HK-2 (cell line): ENCODE data around the gene USP31.

Experiments used
- DNase-seq: peaks from one replicate; pipeline ENCODE4 v3.0.0-alpha.2; 2018; ENCODE audit not compliant: unreplicated experiment

The USP31 gene

GRCh38 chr16:23064639-23065038 lies 84.6 kb downstream of the USP31 start:
- no peak for DNase-seq

GRCh38 chr16:23062524-23062923 lies 86.7 kb downstream of the USP31 start:
- no peak for DNase-seq

GRCh38 chr16:23061669-23062068 lies 87.6 kb downstream of the USP31 start:
- DNase-seq: no peak

- DNase-seq: peak; percentile 45
Measured at GRCh38 chr16:23060458-23061320, 88.6 kb downstream of the USP31 start.

- no peak for DNase-seq
Measured at GRCh38 chr16:23059433-23059832, 89.8 kb downstream of the USP31 start.

- DNase-seq: no peak
Measured at GRCh38 chr16:23058576-23058975, 90.7 kb downstream of the USP31 start.

GRCh38 chr16:23057013-23057596 lies 92.1 kb downstream of the USP31 start:
- no peak for DNase-seq

GRCh38 chr16:23055481-23055880 lies 93.8 kb downstream of the USP31 start:
- DNase-seq: no peak

GRCh38 chr16:23052908-23053580 lies 96.2 kb downstream of the USP31 start:
- DNase-seq: no peak

GRCh38 chr16:23052221-23052620 lies 97.0 kb downstream of the USP31 start:
- DNase-seq: no peak

GRCh38 chr16:23051587-23051986 lies 97.7 kb downstream of the USP31 start:
- DNase-seq: no peak

GRCh38 chr16:23048164-23048563 lies 101.1 kb downstream of the USP31 start:
- no peak for DNase-seq

GRCh38 chr16:23045025-23045424 lies 104.2 kb downstream of the USP31 start:
- DNase-seq: no peak

GRCh38 chr16:23040246-23040645 lies 109.0 kb downstream of the USP31 start:
- no peak for DNase-seq

- DNase-seq: no peak
Measured at GRCh38 chr16:23039118-23039517, 110.1 kb downstream of the USP31 start.

- DNase-seq: no peak
Measured at GRCh38 chr16:23035240-23035639, 114.0 kb downstream of the USP31 start.

GRCh38 chr16:23031508-23032098 lies 117.6 kb downstream of the USP31 start:
- DNase-seq: no peak

GRCh38 chr16:23029733-23030420 lies 119.4 kb downstream of the USP31 start:
- DNase-seq: no peak

GRCh38 chr16:23027386-23027785 lies 121.9 kb downstream of the USP31 start:
- DNase-seq: no peak

GRCh38 chr16:23026784-23027362 lies 122.4 kb downstream of the USP31 start:
- peak; percentile 3 for DNase-seq

GRCh38 chr16:23025692-23026307 lies 123.5 kb downstream of the USP31 start:
- DNase-seq: no peak
